ENCODE results near the gene RPL38. TPM values are rescaled to one million over a fixed set of nuclear protein-coding genes. Genes with fewer than 3 reads are reported as not detected.

RPL38 gene
- total RNA-seq, 5 donors from 2014 or later (not counting 1 experiment from before 2014, with no cell fraction given), result 1,569 to 1,786 (median 1,717) TPM

- no peaks in the 10 kb centered on the region for H3K4me1 Mint-ChIP-seq
Measured at GRCh38 chr17:74181341-74181740, 22.1 kb upstream of the RPL38 start.

DNA sequence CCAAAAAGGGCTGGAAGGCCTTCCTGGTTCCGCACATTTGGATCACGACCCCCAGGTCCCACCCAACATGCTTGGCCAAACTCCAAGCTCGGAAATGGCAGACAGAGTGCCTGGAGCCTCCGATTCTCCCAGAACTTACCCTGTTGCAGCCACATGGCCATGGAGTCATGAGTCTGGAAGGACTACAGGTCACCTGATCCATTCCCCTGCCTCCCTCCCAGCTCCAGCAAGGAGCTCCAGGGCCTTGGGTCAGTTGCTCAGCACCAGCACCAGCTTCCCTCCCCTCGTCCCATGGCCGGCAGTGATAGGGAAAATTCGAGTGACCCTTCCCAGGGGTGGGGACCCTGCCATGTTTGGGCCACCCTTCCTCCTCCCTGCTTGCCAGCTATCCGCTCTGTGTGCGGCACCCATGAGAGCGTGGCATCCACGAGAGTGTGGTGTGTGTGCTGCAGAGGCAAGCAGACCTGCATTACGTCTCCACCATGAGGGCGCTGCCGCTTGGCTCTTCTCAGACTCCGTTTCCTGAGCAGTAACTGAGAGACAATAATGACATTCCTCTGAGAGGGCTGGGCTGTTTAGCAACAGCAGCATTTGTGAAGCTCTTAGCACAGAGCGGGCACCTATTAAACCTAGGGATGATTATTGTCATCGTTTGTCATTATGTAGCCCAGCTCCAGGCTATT is 21.3 kb upstream of the RPL38 start:
- CTCF ChIA-PET, result no interaction called here
- 80% methylated on average over 11 of the region's 17 CpGs for WGBS (ENCODE audit: insufficient coverage)
- peaks cover 19 to 36% of the 10 kb centered on the region in 2 donors for H3K27me3 Mint-ChIP-seq

More at GRCh38 chr17:74181341-74181740, 22.1 kb upstream of the RPL38 start:
- CTCF ChIA-PET, result no interaction called here
- H3K4me1 ChIP-seq (ENCODE audit: control insufficient read depth in 1 of 2, extremely low read depth in 1 of 2, insufficient read depth in 2 of 2, low read length in 2 of 2), result no peaks in the 10 kb centered on the region
- H3K4me3 ChIP-seq (ENCODE audit: control insufficient read depth in 1 of 2, extremely low read depth in 1 of 2, low read length in 1 of 2), result no peak overlapping the region
- DNase-seq, result no peak
- ATAC-seq (replicated peaks in 1 of 4), result no peak
- POLR2A ChIA-PET, result no interaction called here
- Mint-ChIP-seq H3K9me3 (no peaks in the 10 kb centered on the region), H3K36me3 (no peaks in the 10 kb centered on the region), H3K27ac (no peak overlapping the region), H3K4me3 (no peak overlapping the region), H3K27me3 (peaks cover 27 to 44% of the 10 kb centered on the region in 2 donors)
- WGBS (ENCODE audit: insufficient coverage), result no CpG with 5 or more reads among the region's 4 CpGs
- H3K9me3 ChIP-seq, result no peaks in the 10 kb centered on the region
- H3K27me3 ChIP-seq (replicated peaks in 1 of 2; ENCODE audit: control insufficient read depth in 2 of 2, extremely low read depth in 1 of 2, insufficient read depth in 2 of 2, low read length in 1 of 2), result peaks cover 2 to 70% of the 10 kb centered on the region in 2 experiments
- no peaks in the 10 kb centered on the region for H3K36me3 ChIP-seq (ENCODE audit: control insufficient read depth in 2 of 2, extremely low read depth in 1 of 2, insufficient read depth in 1 of 2, low read length in 1 of 2)
- no peak overlapping the region for H3K27ac ChIP-seq (ENCODE audit: low read length)

GRCh38 chr17:74183411-74183810 is 20.1 kb upstream of the RPL38 start:
- Histone ChIP-seq H3K27ac (ENCODE audit: low read length) (no peak overlapping the region), H3K36me3 (ENCODE audit: control insufficient read depth in 2 of 2, extremely low read depth in 1 of 2, insufficient read depth in 1 of 2, low read length in 1 of 2) (no peaks in the 10 kb centered on the region), H3K9me3 (no peaks in the 10 kb centered on the region), H3K4me1 (ENCODE audit: control insufficient read depth in 1 of 2, extremely low read depth in 1 of 2, insufficient read depth in 2 of 2, low read length in 2 of 2) (no peaks in the 10 kb centered on the region), H3K27me3 (replicated peaks in 1 of 2; ENCODE audit: control insufficient read depth in 2 of 2, extremely low read depth in 1 of 2, insufficient read depth in 2 of 2, low read length in 1 of 2) (peaks cover 5 to 63% of the 10 kb centered on the region in 2 experiments), H3K4me3 (ENCODE audit: control insufficient read depth in 1 of 2, extremely low read depth in 1 of 2, low read length in 1 of 2) (no peak overlapping the region)
- ChIA-PET POLR2A (no interaction called here), CTCF (no interaction called here)
- H3K4me3 Mint-ChIP-seq, result no peak overlapping the region
- 92% methylated on average over 6 of the region's 9 CpGs for WGBS (ENCODE audit: insufficient coverage)
- H3K27me3 Mint-ChIP-seq, result peaks cover 19 to 31% of the 10 kb centered on the region in 2 donors
- H3K9me3 Mint-ChIP-seq, result no peaks in the 10 kb centered on the region
- no peak overlapping the region for H3K27ac Mint-ChIP-seq
- no peak for ATAC-seq (replicated peaks in 1 of 4)
- H3K4me1 Mint-ChIP-seq, result no peaks in the 10 kb centered on the region
- no peak for DNase-seq
- H3K36me3 Mint-ChIP-seq, result no peaks in the 10 kb centered on the region

More for the DNA sequence above, 21.3 kb upstream of the RPL38 start:
- POLR2A ChIA-PET, result no interaction called here
- no peak overlapping the region for H3K27ac ChIP-seq (ENCODE audit: low read length)
- H3K27ac Mint-ChIP-seq, result no peak overlapping the region
- H3K4me1 Mint-ChIP-seq, result no peaks in the 10 kb centered on the region
- ATAC-seq (replicated peaks in 1 of 4), result no peak
- no peaks in the 10 kb centered on the region for H3K9me3 ChIP-seq
- no peaks in the 10 kb centered on the region for H3K9me3 Mint-ChIP-seq
- no peaks in the 10 kb centered on the region for H3K36me3 ChIP-seq (ENCODE audit: control insufficient read depth in 2 of 2, extremely low read depth in 1 of 2, insufficient read depth in 1 of 2, low read length in 1 of 2)
- no peak for DNase-seq
- no peak overlapping the region for H3K4me3 Mint-ChIP-seq
- no peaks in the 10 kb centered on the region for H3K4me1 ChIP-seq (ENCODE audit: control insufficient read depth in 1 of 2, extremely low read depth in 1 of 2, insufficient read depth in 2 of 2, low read length in 2 of 2)
- H3K36me3 Mint-ChIP-seq, result no peaks in the 10 kb centered on the region
- no peak overlapping the region for H3K4me3 ChIP-seq (ENCODE audit: control insufficient read depth in 1 of 2, extremely low read depth in 1 of 2, low read length in 1 of 2)
- H3K27me3 ChIP-seq (replicated peaks in 1 of 2; ENCODE audit: control insufficient read depth in 2 of 2, extremely low read depth in 1 of 2, insufficient read depth in 2 of 2, low read length in 1 of 2), result peaks cover 3 to 70% of the 10 kb centered on the region in 2 experiments

DNA sequence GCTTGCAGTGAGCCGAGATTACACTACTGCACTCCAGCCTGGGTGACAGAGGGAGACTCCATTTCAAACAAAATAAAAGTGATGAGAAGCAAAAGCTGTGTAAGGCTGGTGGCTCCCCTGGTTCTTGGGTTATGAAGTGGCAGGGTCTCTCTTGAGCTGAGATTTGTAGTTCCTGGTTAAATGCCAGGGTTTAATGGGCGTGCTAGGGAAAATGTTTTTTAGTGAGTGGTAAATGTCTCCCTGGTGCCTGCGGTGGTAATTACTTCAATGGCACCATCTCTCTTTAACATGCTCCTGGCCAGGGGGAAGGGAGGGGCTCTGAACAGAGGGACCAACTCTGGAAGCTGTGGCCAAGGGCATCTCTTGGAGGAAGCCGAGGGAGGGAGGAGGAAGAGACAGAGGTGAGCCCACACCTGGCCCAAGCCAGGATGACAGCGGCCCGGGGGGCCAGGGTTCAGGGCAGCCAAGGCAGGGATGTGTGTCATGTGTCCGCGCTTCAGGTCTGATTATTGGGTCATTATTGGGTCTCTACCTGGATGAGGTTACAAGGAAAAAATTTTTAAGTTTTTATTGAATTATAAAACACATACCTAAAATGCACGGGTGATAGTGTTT is 17.8 kb upstream of the RPL38 start:
- Histone ChIP-seq H3K36me3 (ENCODE audit: control insufficient read depth in 2 of 2, extremely low read depth in 1 of 2, insufficient read depth in 1 of 2, low read length in 1 of 2) (no peaks in the 10 kb centered on the region), H3K27me3 (replicated peaks in 1 of 2; ENCODE audit: control insufficient read depth in 2 of 2, extremely low read depth in 1 of 2, insufficient read depth in 2 of 2, low read length in 1 of 2) (peaks cover 5 to 41% of the 10 kb centered on the region in 2 experiments), H3K9me3 (no peaks in the 10 kb centered on the region), H3K4me1 (ENCODE audit: control insufficient read depth in 1 of 2, extremely low read depth in 1 of 2, insufficient read depth in 2 of 2, low read length in 2 of 2) (no peaks in the 10 kb centered on the region), H3K27ac (ENCODE audit: low read length) (no peak overlapping the region), H3K4me3 (ENCODE audit: control insufficient read depth in 1 of 2, extremely low read depth in 1 of 2, low read length in 1 of 2) (no peak overlapping the region)
- 71% methylated on average over 2 of the region's 9 CpGs for WGBS (ENCODE audit: insufficient coverage)
- Mint-ChIP-seq H3K36me3 (no peaks in the 10 kb centered on the region), H3K9me3 (no peaks in the 10 kb centered on the region), H3K4me1 (no peaks in the 10 kb centered on the region), H3K27ac (no peak overlapping the region), H3K27me3 (peaks cover 5 to 13% of the 10 kb centered on the region in 2 donors), H3K4me3 (no peak overlapping the region)
- ChIA-PET POLR2A (no interaction called here), CTCF (no interaction called here)
- ATAC-seq (replicated peaks in 1 of 4) (no peak), DNase-seq (no peak)

GRCh38 chr17:74186498-74186897 is 17.0 kb upstream of the RPL38 start:
- no peaks in the 10 kb centered on the region for H3K9me3 ChIP-seq
- no peak overlapping the region for H3K27ac Mint-ChIP-seq
- no peaks in the 10 kb centered on the region for H3K4me1 ChIP-seq (ENCODE audit: control insufficient read depth in 1 of 2, extremely low read depth in 1 of 2, insufficient read depth in 2 of 2, low read length in 2 of 2)
- no peaks in the 10 kb centered on the region for H3K9me3 Mint-ChIP-seq
- 85% methylated on average over 13 of the region's 20 CpGs for WGBS (ENCODE audit: insufficient coverage)
- H3K27ac ChIP-seq (ENCODE audit: low read length), result no peak overlapping the region
- no peak overlapping the region for H3K4me3 ChIP-seq (ENCODE audit: control insufficient read depth in 1 of 2, extremely low read depth in 1 of 2, low read length in 1 of 2)
- peaks cover 5 to 40% of the 10 kb centered on the region in 2 experiments for H3K27me3 ChIP-seq (replicated peaks in 1 of 2; ENCODE audit: control insufficient read depth in 2 of 2, extremely low read depth in 1 of 2, insufficient read depth in 2 of 2, low read length in 1 of 2)
- H3K4me3 Mint-ChIP-seq, result no peak overlapping the region
- H3K36me3 Mint-ChIP-seq, result no peaks in the 10 kb centered on the region
- POLR2A ChIA-PET, result no interaction called here
- CTCF ChIA-PET, result no interaction called here
- no peaks in the 10 kb centered on the region for H3K4me1 Mint-ChIP-seq
- no peak for DNase-seq
- ATAC-seq (replicated peaks in 1 of 4), result no peak
- peaks cover 5 to 11% of the 10 kb centered on the region in 2 donors for H3K27me3 Mint-ChIP-seq
- H3K36me3 ChIP-seq (ENCODE audit: control insufficient read depth in 2 of 2, extremely low read depth in 1 of 2, insufficient read depth in 1 of 2, low read length in 1 of 2), result no peaks in the 10 kb centered on the region

DNA sequence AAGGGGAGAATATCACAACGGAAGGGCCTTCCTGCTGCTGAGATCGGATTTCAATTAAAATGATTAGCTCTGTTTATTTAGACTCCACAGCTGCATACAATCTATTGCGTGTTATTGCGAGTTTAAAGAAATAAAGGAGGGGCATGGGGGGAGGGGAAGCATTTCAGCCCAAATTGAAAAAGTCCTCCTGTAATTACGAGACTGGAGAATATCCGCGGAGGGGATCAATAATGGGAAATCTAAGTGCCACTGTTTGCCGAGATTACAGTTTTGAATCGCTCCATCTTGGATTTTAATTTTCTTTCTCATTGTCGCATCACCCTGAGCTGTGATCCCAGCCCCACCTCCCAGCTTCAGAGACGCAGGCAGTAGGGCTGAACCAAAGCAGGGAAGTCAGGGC is 15.7 kb upstream of the RPL38 start:
- Histone ChIP-seq H3K9me3 (no peaks in the 10 kb centered on the region), H3K27ac (ENCODE audit: low read length) (no peak overlapping the region), H3K4me3 (ENCODE audit: control insufficient read depth in 1 of 2, extremely low read depth in 1 of 2, low read length in 1 of 2) (no peak overlapping the region), H3K27me3 (replicated peaks in 1 of 2; ENCODE audit: control insufficient read depth in 2 of 2, extremely low read depth in 1 of 2, insufficient read depth in 2 of 2, low read length in 1 of 2) (peaks cover 5 to 37% of the 10 kb centered on the region in 2 experiments), H3K4me1 (ENCODE audit: control insufficient read depth in 1 of 2, extremely low read depth in 1 of 2, insufficient read depth in 2 of 2, low read length in 2 of 2) (no peaks in the 10 kb centered on the region), H3K36me3 (ENCODE audit: control insufficient read depth in 2 of 2, extremely low read depth in 1 of 2, insufficient read depth in 1 of 2, low read length in 1 of 2) (no peaks in the 10 kb centered on the region)
- no peaks in the 10 kb centered on the region for H3K36me3 Mint-ChIP-seq
- no peak overlapping the region for H3K4me3 Mint-ChIP-seq
- H3K27me3 Mint-ChIP-seq, result peaks cover 5 to 9% of the 10 kb centered on the region in 2 donors
- ChIA-PET CTCF (no interaction called here), POLR2A (interaction anchor here in 1 of 2 donors (0.6 kb wide), 1 partner anchor 639 kb away, joined by 4 read pairs; no protein-coding TSS in a partner anchor)
- WGBS (ENCODE audit: insufficient coverage), result 90% methylated on average over 6 of the region's 11 CpGs
- DNase-seq, result no peak
- H3K27ac Mint-ChIP-seq, result no peak overlapping the region
- no peaks in the 10 kb centered on the region for H3K9me3 Mint-ChIP-seq
- H3K4me1 Mint-ChIP-seq, result no peaks in the 10 kb centered on the region
- no peak for ATAC-seq (replicated peaks in 1 of 4)

Data from T-cell (primary cell).